Karpas-422 (cell line): Measurements from ENCODE around the gene PERP. TPM values are rescaled to one million over a fixed set of nuclear protein-coding genes. Genes with fewer than 3 reads are reported as not detected.

Experiments used
- DNase-seq: peaks from one replicate; pipeline ENCODE4 v3.0.0-alpha.2; 2015
- H2AFZ ChIP-seq: fragments of 200-600 bp; sonication (generic); 2 replicates; pipeline ENCODE4 v1.6.1; 2014; ENCODE audit warnings: antibody characterized with exemption, low read length, mixed read lengths
- H3K27ac ChIP-seq: fragments of 200-600 bp; sonication (generic); 2 replicates; pipeline ENCODE4 v1.5.1; 2014; ENCODE audit warnings: mild to moderate bottlenecking, low read length, moderate library complexity
- H3K27me3 ChIP-seq: fragments of 200-600 bp; sonication (generic); 2 replicates; pipeline ENCODE4 v1.6.1; 2014; ENCODE audit warnings: low read length, mixed read lengths
- H3K36me3 ChIP-seq: fragments of 200-600 bp; sonication (generic); 2 replicates; pipeline ENCODE4 v1.6.1; 2014; ENCODE audit warnings: low read length, mixed read lengths; ENCODE audit not compliant: insufficient read depth
- H3K4me1 ChIP-seq: fragments of 200-600 bp; sonication (generic); 2 replicates; pipeline ENCODE4 v1.6.1; 2014; ENCODE audit warnings: mild to moderate bottlenecking, low read length, mixed read lengths
- H3K4me2 ChIP-seq: fragments of 200-600 bp; sonication (generic); 2 replicates; pipeline ENCODE4 v1.6.1; 2014; ENCODE audit warnings: low read length, low read depth, mild to moderate bottlenecking; ENCODE audit not compliant: poor library complexity, severe bottlenecking
- H3K4me3 ChIP-seq: fragments of 200-600 bp; sonication (generic); 2 replicates; pipeline ENCODE4 v1.5.1; 2014; ENCODE audit warnings: mild to moderate bottlenecking, antibody characterized with exemption, low read length, mixed read lengths
- H3K79me2 ChIP-seq: fragments of 200-600 bp; sonication (generic); 2 replicates; pipeline ENCODE4 v1.6.1; 2014; ENCODE audit warnings: mild to moderate bottlenecking, low read length, mixed read lengths
- H3K9ac ChIP-seq: fragments of 200-600 bp; sonication (generic); 2 replicates; pipeline ENCODE4 v1.6.0; 2014; ENCODE audit warnings: low read length
- H3K9me2 ChIP-seq: fragments of 200-600 bp; sonication (generic), shearing (Covaris generic); replicated peaks from 2 replicates; pipeline ENCODE4 v1.6.0; 2014; ENCODE audit warnings: mild to moderate bottlenecking, low read length, moderate library complexity; ENCODE audit not compliant: insufficient read depth
- H3K9me3 ChIP-seq: fragments of 300-700, 200-600 bp; sonication (generic); 2 replicates; pipeline ENCODE4 v1.6.1; 2014; ENCODE audit warnings: low read length, mixed read lengths
- H4K20me1 ChIP-seq: fragments of 200-600 bp; sonication (generic); 2 replicates; pipeline ENCODE4 v1.6.1; 2014; ENCODE audit warnings: mild to moderate bottlenecking, antibody characterized with exemption, low read length, low read depth; ENCODE audit not compliant: insufficient read depth
- total RNA-seq: library from RNA; depleted of rRNA; stranded (reverse); fragments of >200 nt; shearing (Covaris generic); gene quantifications from 2 replicates; pipeline ENCODE4 v1.2.3, GENCODE V29; 2014; ENCODE audit warnings: low replicate concordance; rRNA removed

PERP gene
- not detected in 2 replicates for total RNA-seq

DNA sequence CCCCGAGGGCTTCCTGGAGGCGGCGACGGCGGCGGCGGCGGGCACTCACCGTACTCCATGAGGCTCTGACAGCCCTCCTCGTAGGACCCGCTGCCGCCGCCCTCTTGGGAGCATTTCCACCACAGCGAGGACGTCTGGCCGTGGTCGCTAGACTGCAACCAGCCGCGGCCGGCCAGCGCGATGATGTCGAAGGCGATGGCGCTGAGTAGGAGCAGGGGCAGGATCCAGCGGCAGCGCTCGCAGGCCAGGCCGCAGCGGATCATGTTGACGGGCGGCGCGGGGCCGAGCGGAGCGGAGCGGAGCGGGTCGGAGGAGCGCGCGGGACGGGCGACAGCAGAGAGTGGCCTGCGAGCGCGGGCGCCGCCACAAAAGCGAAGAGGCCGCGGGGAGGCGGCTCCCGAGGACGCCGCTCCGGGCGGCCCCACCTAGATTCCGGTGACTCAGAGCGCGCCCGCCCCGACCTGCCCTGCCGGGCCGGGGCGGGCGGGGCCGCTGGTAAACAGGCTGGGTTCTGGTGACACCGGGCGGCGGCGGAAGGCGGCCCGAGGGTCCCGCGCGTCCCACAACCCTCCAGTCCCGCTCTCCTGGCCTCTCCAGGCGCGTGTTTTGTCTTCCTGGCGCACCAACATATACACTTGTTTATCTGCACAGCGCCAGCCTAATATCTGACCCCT is at the start of gene PERP:
TSS of gene PERP (minus strand) at position 342 of the 674 bp plus-strand sequence. CDS start at position 263, 79 bp downstream.
- H2AFZ ChIP-seq = no peak within 1 kb of the TSS
- H3K79me2 ChIP-seq = no peaks in the 10 kb centered on the region
- H3K4me3 ChIP-seq = no peak within 1 kb of the TSS
- 0 out of 2 replicates have a peak, but pooled peaks cover 2% of the 10 kb centered on the region for H3K27me3 ChIP-seq
- H3K9me3 ChIP-seq = no peaks in the 10 kb centered on the region
- no peaks in the 10 kb centered on the region for H3K4me1 ChIP-seq
- no peaks in the 10 kb centered on the region for H3K36me3 ChIP-seq
- DNase-seq = no peak
- H3K27ac ChIP-seq = no peak within 1 kb of the TSS
- no peaks in the 10 kb centered on the region for H4K20me1 ChIP-seq
- no peak within 1 kb of the TSS for H3K9ac ChIP-seq
- no peaks in the 10 kb centered on the region for H3K9me2 ChIP-seq
- no peak within 1 kb of the TSS for H3K4me2 ChIP-seq

DNA sequence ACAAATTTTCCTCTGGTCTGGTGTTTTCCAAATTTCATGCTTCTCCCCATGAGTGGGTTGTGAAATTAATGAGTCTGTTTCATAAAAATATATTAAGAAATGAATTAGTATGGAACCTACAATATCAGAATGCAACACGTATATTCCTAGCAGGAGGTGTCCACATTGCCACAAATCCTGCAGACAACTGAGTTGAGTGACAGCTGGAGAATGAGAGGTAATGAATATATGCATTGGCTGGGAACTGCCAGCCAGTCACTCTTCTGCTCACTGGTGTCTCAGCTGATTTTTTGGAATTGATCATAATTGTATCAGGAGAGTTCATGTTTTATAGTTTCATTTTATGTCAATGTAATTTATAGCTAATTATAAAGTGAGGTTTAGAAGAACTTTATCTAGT is 48.2 kb upstream of the PERP start:
- Histone ChIP-seq H4K20me1 (no peaks in the 10 kb centered on the region), H3K36me3 (no peaks in the 10 kb centered on the region), H2AFZ (no peak overlapping the region), H3K4me2 (no peak overlapping the region), H3K27ac (no peak overlapping the region), H3K4me3 (no peak overlapping the region), H3K4me1 (no peaks in the 10 kb centered on the region), H3K9me2 (no peaks in the 10 kb centered on the region), H3K9me3 (no peaks in the 10 kb centered on the region), H3K79me2 (no peaks in the 10 kb centered on the region), H3K27me3 (no peaks in the 10 kb centered on the region), H3K9ac (no peak overlapping the region)
- DNase-seq = no peak

DNA sequence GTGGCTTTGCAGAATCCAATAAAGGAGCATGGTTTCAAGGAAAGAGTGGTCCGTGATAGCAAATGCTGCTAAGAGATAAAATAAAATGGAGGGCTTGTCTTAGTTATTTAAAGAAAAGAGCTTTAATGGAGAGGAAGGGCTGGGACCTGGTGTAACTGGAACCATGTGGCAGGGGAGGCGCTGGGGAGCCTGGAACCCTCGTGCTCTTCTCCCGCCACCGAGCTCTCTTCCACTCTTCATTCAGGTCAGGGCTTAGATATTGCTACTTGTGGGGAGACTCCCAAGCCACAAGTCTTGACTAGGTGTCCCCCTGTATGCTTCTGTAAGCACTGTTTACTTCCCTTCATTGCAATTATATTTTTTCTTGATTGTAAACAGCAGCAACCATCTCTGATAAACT is 39.3 kb upstream of the PERP start:
- no peak overlapping the region for H3K4me2 ChIP-seq
- no peak overlapping the region for H2AFZ ChIP-seq

DNA sequence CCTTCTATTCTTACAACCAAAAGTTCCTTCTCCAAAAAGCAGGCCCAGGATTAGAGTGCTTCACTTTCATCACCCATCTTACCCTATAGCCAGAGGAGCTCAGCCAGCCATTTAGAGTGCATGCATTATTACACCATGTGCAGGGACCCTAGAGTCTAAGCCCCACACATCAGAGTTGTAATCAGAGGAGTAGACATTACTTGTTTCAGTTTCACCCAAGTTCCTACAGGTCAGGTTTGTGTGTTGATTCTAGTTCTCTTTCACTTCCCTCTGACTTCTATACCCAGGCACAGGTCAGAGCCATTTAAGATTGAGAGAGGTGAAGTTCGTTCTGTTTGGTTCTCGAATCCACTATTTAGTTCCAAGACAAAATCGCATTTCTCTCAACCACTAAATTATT is 38.2 kb upstream of the PERP start:
- no peaks in the 10 kb centered on the region for H3K9me3 ChIP-seq
- no peak for DNase-seq
- H3K27ac ChIP-seq = no peak overlapping the region
- no peak overlapping the region for H2AFZ ChIP-seq
- no peaks in the 10 kb centered on the region for H3K36me3 ChIP-seq
- no peak overlapping the region for H3K4me3 ChIP-seq
- H3K9me2 ChIP-seq = no peaks in the 10 kb centered on the region
- H3K79me2 ChIP-seq = no peaks in the 10 kb centered on the region
- no peaks in the 10 kb centered on the region for H4K20me1 ChIP-seq
- no peaks in the 10 kb centered on the region for H3K27me3 ChIP-seq
- no peak overlapping the region for H3K4me2 ChIP-seq
- H3K4me1 ChIP-seq = no peaks in the 10 kb centered on the region
- no peak overlapping the region for H3K9ac ChIP-seq

More for the DNA sequence above, 39.3 kb upstream of the PERP start:
- H4K20me1 ChIP-seq = no peaks in the 10 kb centered on the region
- H3K27ac ChIP-seq = no peak overlapping the region
- H3K4me1 ChIP-seq = no peaks in the 10 kb centered on the region
- no peaks in the 10 kb centered on the region for H3K9me3 ChIP-seq
- no peaks in the 10 kb centered on the region for H3K9me2 ChIP-seq
- H3K9ac ChIP-seq = no peak overlapping the region
- no peaks in the 10 kb centered on the region for H3K27me3 ChIP-seq
- H3K36me3 ChIP-seq = no peaks in the 10 kb centered on the region
- H3K79me2 ChIP-seq = no peaks in the 10 kb centered on the region
- no peak overlapping the region for H3K4me3 ChIP-seq
- no peak for DNase-seq

DNA sequence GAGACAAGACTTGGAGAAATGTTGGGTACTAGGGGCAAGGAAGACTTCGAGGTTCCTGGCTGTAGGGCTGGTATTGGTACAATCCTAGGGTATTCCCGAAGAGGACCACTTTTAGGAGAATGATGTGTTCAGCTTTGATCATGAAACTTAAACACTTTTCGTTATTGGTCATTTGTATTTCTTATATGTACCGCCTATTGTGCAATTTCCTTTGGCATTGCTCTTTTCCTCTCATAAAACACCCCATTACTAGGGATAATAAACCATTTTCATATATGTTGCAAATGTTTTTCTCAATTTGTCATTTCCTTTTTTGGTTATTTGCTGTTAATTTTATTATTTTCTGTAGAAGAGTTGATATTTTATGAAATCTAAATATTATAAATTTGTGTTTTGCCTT is 35.6 kb upstream of the PERP start:
- no peaks in the 10 kb centered on the region for H4K20me1 ChIP-seq
- no peaks in the 10 kb centered on the region for H3K9me3 ChIP-seq
- no peak overlapping the region for H3K27ac ChIP-seq
- no peak overlapping the region for H3K4me3 ChIP-seq
- no peaks in the 10 kb centered on the region for H3K79me2 ChIP-seq
- DNase-seq = no peak
- H3K9ac ChIP-seq = no peak overlapping the region
- no peaks in the 10 kb centered on the region for H3K9me2 ChIP-seq
- H3K36me3 ChIP-seq = no peaks in the 10 kb centered on the region
- H2AFZ ChIP-seq = no peak overlapping the region
- no peaks in the 10 kb centered on the region for H3K4me1 ChIP-seq
- no peaks in the 10 kb centered on the region for H3K27me3 ChIP-seq
- H3K4me2 ChIP-seq = no peak overlapping the region

DNA sequence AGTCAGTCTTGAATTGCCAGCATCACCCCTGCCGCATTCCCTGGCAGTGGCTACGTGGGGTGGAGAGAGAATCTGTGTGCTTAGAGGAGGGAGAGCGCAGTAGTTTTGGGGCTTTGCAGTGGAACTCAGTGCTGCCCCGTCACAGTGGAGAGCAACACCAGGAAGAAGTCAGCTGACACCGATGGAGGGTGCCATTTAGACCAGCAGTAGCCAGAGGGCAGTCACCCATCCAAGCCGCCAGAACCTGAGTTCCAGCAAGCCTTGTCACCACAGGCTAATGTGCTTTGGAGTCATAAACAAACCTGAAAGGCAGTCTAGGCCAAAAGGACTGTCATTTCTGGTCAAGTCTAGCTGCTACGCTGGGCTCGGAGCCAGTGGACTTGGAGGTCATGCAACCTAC is 22.0 kb upstream of the PERP start:
- Histone ChIP-seq H3K4me1 (no peaks in the 10 kb centered on the region), H3K27me3 (no peaks in the 10 kb centered on the region), H3K4me3 (no peak overlapping the region), H2AFZ (no peak overlapping the region), H3K36me3 (no peaks in the 10 kb centered on the region), H3K4me2 (no peak overlapping the region), H3K9me3 (no peaks in the 10 kb centered on the region), H3K9me2 (no peaks in the 10 kb centered on the region), H3K9ac (no peak overlapping the region), H4K20me1 (no peaks in the 10 kb centered on the region), H3K79me2 (no peaks in the 10 kb centered on the region), H3K27ac (no peak overlapping the region)
- no peak for DNase-seq

DNA sequence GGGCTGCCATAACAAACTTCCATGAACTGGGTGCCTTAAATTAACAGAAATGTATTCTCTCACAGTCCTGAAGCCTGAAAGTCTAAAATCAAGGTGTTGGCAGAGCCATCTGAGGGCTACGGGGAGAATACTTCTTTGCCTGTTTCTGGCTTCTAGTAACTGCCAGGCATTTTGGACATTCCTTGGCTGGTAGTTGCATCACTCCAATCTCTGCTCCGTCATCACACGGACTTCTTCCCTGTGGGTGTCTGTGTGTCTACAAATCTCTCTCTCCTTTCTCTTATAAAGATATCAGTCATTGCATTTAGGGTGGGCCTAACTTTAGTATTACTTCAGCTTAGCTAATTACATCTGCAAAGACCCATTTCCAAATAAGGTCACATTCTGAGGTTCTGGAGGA is 20.9 kb upstream of the PERP start:
- no peak for DNase-seq
- no peak overlapping the region for H3K27ac ChIP-seq
- H3K9ac ChIP-seq = no peak overlapping the region
- no peaks in the 10 kb centered on the region for H3K9me3 ChIP-seq
- no peaks in the 10 kb centered on the region for H3K9me2 ChIP-seq
- H3K4me3 ChIP-seq = no peak overlapping the region
- no peaks in the 10 kb centered on the region for H3K79me2 ChIP-seq
- no peaks in the 10 kb centered on the region for H3K4me1 ChIP-seq
- H2AFZ ChIP-seq = no peak overlapping the region
- H3K36me3 ChIP-seq = no peaks in the 10 kb centered on the region
- no peaks in the 10 kb centered on the region for H4K20me1 ChIP-seq
- no peak overlapping the region for H3K4me2 ChIP-seq
- H3K27me3 ChIP-seq = no peaks in the 10 kb centered on the region

DNA sequence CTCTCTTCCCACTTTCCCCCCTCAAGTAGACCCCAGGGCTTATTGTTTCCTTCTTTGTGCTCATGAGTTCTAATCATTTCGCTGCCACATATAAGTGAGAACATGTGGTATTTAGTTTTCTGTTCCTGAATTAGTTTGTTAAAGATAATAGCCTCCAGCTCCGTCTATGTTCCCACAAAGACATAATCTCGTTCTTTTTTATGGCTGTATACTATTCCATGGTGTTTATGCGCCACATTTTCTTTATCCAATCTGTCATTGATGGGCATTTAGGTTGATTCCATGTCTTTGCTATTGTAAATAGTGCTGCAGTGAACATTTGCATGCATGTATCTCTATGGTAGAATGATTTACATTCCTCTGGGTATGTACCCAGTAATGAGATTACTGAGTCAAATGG is 16.9 kb upstream of the PERP start:
- H3K36me3 ChIP-seq = no peaks in the 10 kb centered on the region
- no peaks in the 10 kb centered on the region for H3K27me3 ChIP-seq
- H3K9ac ChIP-seq = no peak overlapping the region
- H4K20me1 ChIP-seq = no peaks in the 10 kb centered on the region
- no peak for DNase-seq
- no peaks in the 10 kb centered on the region for H3K4me1 ChIP-seq
- H2AFZ ChIP-seq = no peak overlapping the region
- H3K79me2 ChIP-seq = no peaks in the 10 kb centered on the region
- no peak overlapping the region for H3K4me3 ChIP-seq
- H3K4me2 ChIP-seq = no peak overlapping the region
- no peaks in the 10 kb centered on the region for H3K9me2 ChIP-seq
- H3K27ac ChIP-seq = no peak overlapping the region
- H3K9me3 ChIP-seq = no peaks in the 10 kb centered on the region
